ENCODE results near the gene CSMD2.

- TF ChIP-seq, protein P1, sequence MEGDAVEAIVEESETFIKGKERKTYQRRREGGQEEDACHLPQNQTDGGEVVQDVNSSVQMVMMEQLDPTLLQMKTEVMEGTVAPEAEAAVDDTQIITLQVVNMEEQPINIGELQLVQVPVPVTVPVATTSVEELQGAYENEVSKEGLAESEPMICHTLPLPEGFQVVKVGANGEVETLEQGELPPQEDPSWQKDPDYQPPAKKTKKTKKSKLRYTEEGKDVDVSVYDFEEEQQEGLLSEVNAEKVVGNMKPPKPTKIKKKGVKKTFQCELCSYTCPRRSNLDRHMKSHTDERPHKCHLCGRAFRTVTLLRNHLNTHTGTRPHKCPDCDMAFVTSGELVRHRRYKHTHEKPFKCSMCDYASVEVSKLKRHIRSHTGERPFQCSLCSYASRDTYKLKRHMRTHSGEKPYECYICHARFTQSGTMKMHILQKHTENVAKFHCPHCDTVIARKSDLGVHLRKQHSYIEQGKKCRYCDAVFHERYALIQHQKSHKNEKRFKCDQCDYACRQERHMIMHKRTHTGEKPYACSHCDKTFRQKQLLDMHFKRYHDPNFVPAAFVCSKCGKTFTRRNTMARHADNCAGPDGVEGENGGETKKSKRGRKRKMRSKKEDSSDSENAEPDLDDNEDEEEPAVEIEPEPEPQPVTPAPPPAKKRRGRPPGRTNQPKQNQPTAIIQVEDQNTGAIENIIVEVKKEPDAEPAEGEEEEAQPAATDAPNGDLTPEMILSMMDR (IDR thresholded peaks at IDR 0.05 in 2 of 3, conservative IDR thresholded peaks at IDR 0.05 in 1 of 3; ENCODE audit: borderline replicate concordance in 1 of 3, insufficient read depth in 1 of 3, low read depth in 2 of 3, low read length in 2 of 3) = no peak
- TF ChIP-seq POLR2AphosphoS5 (IDR thresholded peaks at IDR 0.05; ENCODE audit: low read depth, low read length) = no peak
- no peak for TF ChIP-seq MAX (IDR thresholded peaks at IDR 0.05)
Measured at GRCh38 chr1:34025675-34026074, 139.4 kb downstream of the CSMD2 start.
